Mucosa of rectum (tissue), 2 donors: Measurements from ENCODE around the gene AKAP13.
"Not testable (repeated sequence)": the region's sequence is repeated elsewhere in the genome, so short reads cannot be mapped to it uniquely, and the experiment has no call there.

ENCODE experiments used
- H3K27ac ChIP-seq, 2 donors: one replicate each; pipeline ENCODE4 v1.7.0; 2013; ENCODE audit warnings: inconsistent platforms in 2 of 2, low read depth in 2 of 2, low read length in 2 of 2
- H3K27me3 ChIP-seq, 2 donors: one replicate each; pipeline ENCODE4 v1.7.0; 2013; ENCODE audit warnings: low read length in 2 of 2; ENCODE audit not compliant: control insufficient read depth in 2 of 2, insufficient read depth in 2 of 2
- H3K36me3 ChIP-seq, 2 donors: one replicate each; pipeline ENCODE4 v1.7.0; 2013; ENCODE audit warnings: low read length in 2 of 2; ENCODE audit not compliant: control insufficient read depth in 2 of 2, insufficient read depth in 2 of 2
- H3K4me1 ChIP-seq, 2 donors: one replicate each; pipeline ENCODE4 v1.7.0; 2013; ENCODE audit warnings: low read length in 2 of 2, mild to moderate bottlenecking in 1 of 2; ENCODE audit not compliant: control insufficient read depth in 2 of 2, insufficient read depth in 2 of 2
- H3K4me3 ChIP-seq, 2 donors: one replicate each; pipeline ENCODE4 v1.7.0; 2013; ENCODE audit warnings: low read length in 2 of 2
- H3K9ac ChIP-seq, 2 donors: one replicate each; pipeline ENCODE4 v1.7.0; 2013; ENCODE audit warnings: low read length in 2 of 2, low read depth in 1 of 2, mild to moderate bottlenecking in 1 of 2
- H3K9me3 ChIP-seq, 2 donors: one replicate each; pipeline ENCODE4 v1.7.0; 2013; ENCODE audit warnings: low read length in 2 of 2; ENCODE audit not compliant: control insufficient read depth in 2 of 2
- donor health status: healthy.
- donor health status: Normal muscosa, but diverticular disease.

Gene AKAP13

DNA sequence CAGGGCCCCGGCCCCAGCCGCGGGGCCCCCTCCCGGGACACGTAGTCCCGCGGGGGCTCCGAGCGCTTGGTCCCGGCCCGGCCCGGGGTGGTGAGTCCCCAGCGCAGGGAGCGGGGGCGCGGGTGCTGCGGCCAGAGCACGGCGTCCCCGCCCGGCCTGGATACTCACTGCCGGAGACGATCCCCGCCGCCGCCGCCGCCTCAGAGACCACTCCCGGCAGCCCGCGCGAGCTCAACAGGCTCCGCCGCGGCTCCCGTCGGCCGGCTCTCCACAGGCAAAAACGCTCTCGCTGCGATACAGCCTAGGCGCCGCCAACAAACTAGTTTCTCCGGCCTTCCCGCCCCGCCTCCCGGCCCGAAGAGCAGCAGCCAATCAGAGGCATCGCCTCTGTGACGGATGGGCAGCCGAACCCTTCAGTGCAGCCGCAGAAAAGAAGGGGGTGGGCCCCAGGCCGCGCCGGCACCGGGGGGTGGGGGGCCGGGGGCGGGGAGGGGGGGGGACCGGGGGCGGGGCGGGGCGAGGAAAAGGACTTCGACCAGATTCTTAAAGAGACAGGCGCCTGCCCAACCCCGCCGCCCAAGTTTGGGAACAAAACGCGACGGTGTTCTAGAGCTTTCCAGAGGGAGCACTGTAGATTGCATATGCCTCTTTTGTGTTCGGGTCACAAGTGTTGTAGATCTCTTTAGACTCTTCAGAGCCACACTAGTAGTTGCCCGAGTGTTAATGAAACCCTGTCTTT lies 414.4 kb downstream of the AKAP13 start, which contains the start of gene KLHL25:
TSS of gene KLHL25 (minus strand) at position 328 of the 739 bp plus-strand sequence. CDS start 25,115 bp downstream, outside the sequence.
- Histone ChIP-seq H3K27ac (peak within 1 kb of the TSS; percentile 81 to 82), H3K27me3 (no peaks in the 10 kb centered on the region), H3K9ac (peak within 1 kb of the TSS; percentile 72 to 77), H3K36me3 (no peaks in the 10 kb centered on the region), H3K9me3 (no peaks in the 10 kb centered on the region), H3K4me3 (peak within 1 kb of the TSS; percentile 81 to 87), H3K4me1 (peaks cover 10 to 24% of the 10 kb centered on the region in 2 donors)

DNA sequence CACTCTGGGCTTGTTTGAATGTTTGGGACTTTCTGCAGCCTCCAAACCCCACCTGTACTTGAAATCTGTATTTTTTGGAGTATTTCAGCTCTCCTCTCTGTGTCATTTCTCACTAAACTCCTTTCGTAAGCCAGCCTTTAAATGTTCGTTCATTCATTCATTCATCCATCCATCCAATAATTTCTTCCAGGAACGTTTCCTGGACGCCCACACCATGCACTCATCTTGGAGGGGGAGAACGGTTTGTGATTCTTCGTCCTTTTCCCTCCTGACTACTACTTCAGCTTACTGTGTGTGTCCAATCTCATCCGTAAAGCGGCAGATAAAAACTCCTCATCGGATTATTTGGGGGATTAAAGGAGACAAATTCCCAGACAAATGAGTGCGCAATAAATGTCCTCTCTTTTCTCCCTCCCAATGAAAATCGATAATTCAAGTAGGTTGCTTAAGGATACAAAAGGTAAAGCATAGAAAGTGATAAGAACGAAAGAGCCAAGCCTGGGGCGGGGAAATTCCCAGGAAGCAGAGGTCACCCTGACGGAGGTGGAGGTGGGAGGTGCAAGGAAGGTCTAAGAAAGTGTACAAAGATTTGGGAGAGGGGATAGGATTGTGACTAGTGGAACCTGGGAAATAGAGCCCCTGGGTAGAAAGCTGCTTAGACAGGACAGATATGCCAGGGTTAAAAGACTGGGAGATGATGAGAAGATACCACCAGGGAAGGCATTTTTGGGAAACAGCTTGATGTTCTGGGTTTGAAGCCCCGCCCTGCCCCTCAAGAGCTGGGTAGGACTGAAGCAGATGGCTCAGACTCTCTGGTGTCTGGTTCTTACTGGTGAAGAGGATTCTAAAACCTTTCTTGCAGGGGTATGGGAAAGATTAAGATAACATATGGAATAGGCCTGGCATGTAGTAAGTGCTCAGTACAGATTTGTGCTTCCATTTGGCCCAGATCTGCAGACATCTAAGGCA lies 415.2 kb downstream of the AKAP13 start:
- peak overlapping the region; percentile 38 to 59 for H3K9ac ChIP-seq
- H3K27me3 ChIP-seq, result no peaks in the 10 kb centered on the region
- no peaks in the 10 kb centered on the region for H3K36me3 ChIP-seq
- no peaks in the 10 kb centered on the region for H3K9me3 ChIP-seq
- H3K27ac ChIP-seq, result peak overlapping the region in 1 of 2 donors; percentile 52
- peaks cover 11 to 31% of the 10 kb centered on the region in 2 donors for H3K4me1 ChIP-seq
- H3K4me3 ChIP-seq, result peak overlapping the region; percentile 70 to 76

DNA sequence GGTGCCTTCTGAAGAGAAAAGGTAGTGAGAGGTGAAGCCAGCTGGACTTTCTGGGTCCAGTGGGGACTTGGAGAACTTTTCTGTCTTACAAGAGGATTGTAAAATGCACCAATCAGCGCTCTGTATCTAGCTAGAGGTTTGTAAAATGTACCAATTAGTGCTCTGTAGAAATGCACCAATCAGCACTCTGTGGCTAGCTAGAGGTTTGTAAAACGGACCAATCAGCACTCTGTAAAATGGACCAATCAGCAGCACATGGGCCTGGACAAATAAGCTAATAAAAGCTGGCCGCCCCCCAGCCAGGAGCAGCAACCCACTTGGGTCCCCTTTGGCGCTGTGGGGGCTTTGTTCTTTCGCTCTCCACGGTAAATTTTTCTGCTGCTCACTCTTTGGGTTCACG lies 416.0 kb downstream of the AKAP13 start:
- not testable (repeated sequence) for H3K9me3 ChIP-seq, H3K9ac ChIP-seq, H3K27ac ChIP-seq, H3K27me3 ChIP-seq, H3K36me3 ChIP-seq, H3K4me3 ChIP-seq
- H3K4me1 ChIP-seq, result peaks cover 14 to 35% of the 10 kb centered on the region in 2 donors
